K562 (cell line): Measurements from ENCODE around the gene MGAT4B. TPM values are rescaled to one million over a fixed set of nuclear protein-coding genes. Genes with fewer than 3 reads are reported as not detected.

Experiments
- ARID2 ChIP-seq: fragments of 450-650 bp; IDR thresholded peaks from 2 replicates; pipeline ENCODE4 v1.6.1; 2017; ENCODE audit warnings: antibody characterized with exemption, mild to moderate bottlenecking
- BMI1 ChIP-seq: fragments of 150-350 bp; IDR thresholded peaks from 2 replicates; pipeline ENCODE4 v1.6.1; 2014; ENCODE audit warnings: low read length
- CBX1 ChIP-seq: sonication (generic); IDR thresholded peaks from 2 replicates; pipeline ENCODE4 v1.6.1; 2016; ENCODE audit warnings: antibody characterized with exemption, low read depth, mild to moderate bottlenecking
- CC2D1A ChIP-seq: fragments of 450-650 bp; IDR thresholded peaks from 2 replicates; pipeline ENCODE4 v1.6.1; 2017; ENCODE audit warnings: mild to moderate bottlenecking
- CEBPB ChIP-seq: fragments of 450-650 bp; IDR thresholded peaks from 2 replicates; pipeline ENCODE4 v1.6.1; 2016; ENCODE audit warnings: missing genetic modification characterization, missing compliant biosample characterization
- DPF2 ChIP-seq: fragments of 450-650 bp; IDR thresholded peaks from 2 replicates; pipeline ENCODE4 v1.6.1; 2016
- HMG20B ChIP-seq: fragments of 250-450 bp; sonication (Bioruptor Pico); IDR thresholded peaks from 2 replicates; pipeline ENCODE4 v1.5.0; 2021; ENCODE audit warnings: mild to moderate bottlenecking
- MEF2A ChIP-seq: IDR thresholded peaks from 2 replicates; pipeline ENCODE4 v1.6.1; 2011; ENCODE audit warnings: low read depth, mild to moderate bottlenecking, low read length, moderate library complexity; ENCODE audit not compliant: control insufficient read depth
- RBM25 ChIP-seq: fragments of 200-400 bp; formaldehyde crosslinking; IDR thresholded peaks from 2 replicates; pipeline ENCODE4 v1.6.1; 2018; ENCODE audit warnings: low read length, low read depth, moderate library complexity; ENCODE audit not compliant: severe bottlenecking
- RFX5 ChIP-seq: IDR thresholded peaks from 2 replicates; pipeline ENCODE4 v1.6.1; 2011; ENCODE audit warnings: low read depth, mild to moderate bottlenecking, improper control_type of control experiment, low read length
- RFX7 ChIP-seq: fragments of 250-450 bp; sonication (Bioruptor Pico); IDR thresholded peaks from 2 replicates; pipeline ENCODE4 v1.5.1; 2021; ENCODE audit warnings: mild to moderate bottlenecking
- ZC3H4 ChIP-seq: sonication (generic); formaldehyde crosslinking; IDR thresholded peaks from 2 replicates; pipeline ENCODE4 v1.9.0; 2021; ENCODE audit warnings: missing genetic modification reagents, borderline replicate concordance
- ZFP1 ChIP-seq: fragments of 450-650 bp; formaldehyde crosslinking; IDR thresholded peaks from 2 replicates; pipeline ENCODE4 v1.4.0; 2020; ENCODE audit warnings: mild to moderate bottlenecking, mixed read lengths
- ZKSCAN8 ChIP-seq: fragments of 200-800 bp; sonication (Bioruptor generic); IDR thresholded peaks from 2 replicates; pipeline ENCODE4 v1.6.1; 2016; ENCODE audit warnings: missing genetic modification characterization, missing compliant biosample characterization
- ZNF197 ChIP-seq: fragments of 200-800 bp; sonication (Bioruptor generic); IDR thresholded peaks from 2 replicates; pipeline ENCODE4 v1.6.1; 2016; ENCODE audit warnings: low read depth, missing genetic modification characterization, missing compliant biosample characterization
- ZNF23 ChIP-seq: fragments of 250-450 bp; sonication (Bioruptor Pico); IDR thresholded peaks from 2 replicates; pipeline ENCODE4 v1.4.0; 2020; ENCODE audit warnings: mild to moderate bottlenecking
- polyA plus RNA-seq, 8 experiments: library from polyadenylated mRNA; depleted of rRNA in 4 of 8; stranded (reverse) in 5 of 8; unstranded in 3 of 8; fragments of >200 nt; fragmentation: Nextera tagmentation in 2 of 8; fragmentation: Illumina TruSeq in 1 of 8; extraction: Ambion mirVana in 2 of 8; extraction: Trizol in 1 of 8; gene quantifications; 2 replicates each; pipeline versions ENCODE4 v1.2.1 to v1.2.3, GENCODE V29; 2011 to 2014; ENCODE audit warnings: inconsistent platforms in 1 of 8, missing spikeins in 1 of 8
- total RNA-seq, 7 experiments: library from RNA; depleted of rRNA in 6 of 7; stranded (reverse); fragments of >200 nt in 6 of 7; fragmentation: Illumina TruSeq in 2 of 7; extraction: Trizol in 2 of 7; gene quantifications; 2 replicates each; pipeline versions ENCODE4 v1.2.1 to v1.2.3, GENCODE V29; 2011 to 2021; ENCODE audit warnings: low replicate concordance in 1 of 7
- TF ChIP-seq, protein P1 (sequence below): fragments of 150-350 bp; IDR thresholded peaks from 2 replicates; pipeline ENCODE4 v1.6.1; 2014; ENCODE audit warnings: low read depth, mild to moderate bottlenecking, low read length, borderline replicate concordance
- TF ChIP-seq, protein P2 (sequence below): sonication (generic); formaldehyde crosslinking; IDR thresholded peaks from 2 replicates; pipeline ENCODE4 v1.8.0; 2022; ENCODE audit warnings: mild to moderate bottlenecking, missing genetic modification reagents
- TF ChIP-seq, protein P3 (sequence below): fragments of 450-650 bp; formaldehyde crosslinking; IDR thresholded peaks from 2 replicates; pipeline ENCODE4 v1.4.0; 2022; ENCODE audit warnings: missing genetic modification characterization

The MGAT4B gene
- total and polyA plus RNA-seq, 9 of the 15 experiments (the other 6 are each of a cell fraction or from before 2014, with no cell fraction given): 0.34 to 133 (median 75.4) TPM

DNA sequence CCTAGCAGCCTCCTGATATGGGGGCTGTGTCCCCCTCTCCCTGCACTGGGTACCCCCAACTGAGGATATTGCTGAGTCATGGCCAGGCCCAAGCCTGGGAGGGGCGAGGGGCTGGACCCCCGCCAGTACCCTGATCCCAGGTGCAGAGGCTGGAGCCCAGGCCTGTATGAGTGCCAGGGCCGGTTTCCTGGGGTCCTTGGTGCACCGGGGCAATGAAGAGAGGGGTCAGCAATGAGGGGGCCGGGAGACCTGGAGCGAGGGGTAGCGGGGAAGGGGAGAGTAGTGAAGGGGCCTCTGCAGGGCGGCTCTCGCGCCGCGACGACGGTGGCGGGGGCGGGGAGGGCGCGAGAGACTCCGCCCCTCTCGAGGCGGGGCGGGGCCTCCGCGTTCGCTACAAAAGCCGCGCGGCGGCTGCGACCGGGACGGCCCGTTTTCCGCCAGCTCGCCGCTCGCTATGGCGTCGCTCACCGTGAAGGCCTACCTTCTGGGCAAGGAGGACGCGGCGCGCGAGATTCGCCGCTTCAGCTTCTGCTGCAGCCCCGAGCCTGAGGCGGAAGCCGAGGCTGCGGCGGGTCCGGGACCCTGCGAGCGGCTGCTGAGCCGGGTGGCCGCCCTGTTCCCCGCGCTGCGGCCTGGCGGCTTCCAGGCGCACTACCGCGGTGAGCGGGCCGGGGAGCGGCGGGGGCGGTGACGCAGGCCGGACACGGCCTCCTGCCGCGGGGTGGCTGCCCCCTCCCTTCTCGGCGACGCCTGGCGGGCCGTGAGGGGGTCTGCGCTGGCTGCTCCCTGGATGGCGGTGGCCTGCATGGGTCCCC lies 14.0 kb upstream of the MGAT4B start, which contains the start of gene SQSTM1 (continued):
- TF ChIP-seq, protein P1, sequence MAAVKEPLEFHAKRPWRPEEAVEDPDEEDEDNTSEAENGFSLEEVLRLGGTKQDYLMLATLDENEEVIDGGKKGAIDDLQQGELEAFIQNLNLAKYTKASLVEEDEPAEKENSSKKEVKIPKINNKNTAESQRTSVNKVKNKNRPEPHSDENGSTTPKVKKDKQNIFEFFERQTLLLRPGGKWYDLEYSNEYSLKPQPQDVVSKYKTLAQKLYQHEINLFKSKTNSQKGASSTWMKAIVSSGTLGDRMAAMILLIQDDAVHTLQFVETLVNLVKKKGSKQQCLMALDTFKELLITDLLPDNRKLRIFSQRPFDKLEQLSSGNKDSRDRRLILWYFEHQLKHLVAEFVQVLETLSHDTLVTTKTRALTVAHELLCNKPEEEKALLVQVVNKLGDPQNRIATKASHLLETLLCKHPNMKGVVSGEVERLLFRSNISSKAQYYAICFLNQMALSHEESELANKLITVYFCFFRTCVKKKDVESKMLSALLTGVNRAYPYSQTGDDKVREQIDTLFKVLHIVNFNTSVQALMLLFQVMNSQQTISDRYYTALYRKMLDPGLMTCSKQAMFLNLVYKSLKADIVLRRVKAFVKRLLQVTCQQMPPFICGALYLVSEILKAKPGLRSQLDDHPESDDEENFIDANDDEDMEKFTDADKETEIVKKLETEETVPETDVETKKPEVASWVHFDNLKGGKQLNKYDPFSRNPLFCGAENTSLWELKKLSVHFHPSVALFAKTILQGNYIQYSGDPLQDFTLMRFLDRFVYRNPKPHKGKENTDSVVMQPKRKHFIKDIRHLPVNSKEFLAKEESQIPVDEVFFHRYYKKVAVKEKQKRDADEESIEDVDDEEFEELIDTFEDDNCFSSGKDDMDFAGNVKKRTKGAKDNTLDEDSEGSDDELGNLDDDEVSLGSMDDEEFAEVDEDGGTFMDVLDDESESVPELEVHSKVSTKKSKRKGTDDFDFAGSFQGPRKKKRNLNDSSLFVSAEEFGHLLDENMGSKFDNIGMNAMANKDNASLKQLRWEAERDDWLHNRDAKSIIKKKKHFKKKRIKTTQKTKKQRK: no peak
- no peak for TF ChIP-seq ARID2
- no peak for TF ChIP-seq RBM25
- no peak for TF ChIP-seq HMG20B (CRISPR knock-in tag)
- no peak for TF ChIP-seq MEF2A
- no peak for TF ChIP-seq RFX5
- TF ChIP-seq, protein P2, sequence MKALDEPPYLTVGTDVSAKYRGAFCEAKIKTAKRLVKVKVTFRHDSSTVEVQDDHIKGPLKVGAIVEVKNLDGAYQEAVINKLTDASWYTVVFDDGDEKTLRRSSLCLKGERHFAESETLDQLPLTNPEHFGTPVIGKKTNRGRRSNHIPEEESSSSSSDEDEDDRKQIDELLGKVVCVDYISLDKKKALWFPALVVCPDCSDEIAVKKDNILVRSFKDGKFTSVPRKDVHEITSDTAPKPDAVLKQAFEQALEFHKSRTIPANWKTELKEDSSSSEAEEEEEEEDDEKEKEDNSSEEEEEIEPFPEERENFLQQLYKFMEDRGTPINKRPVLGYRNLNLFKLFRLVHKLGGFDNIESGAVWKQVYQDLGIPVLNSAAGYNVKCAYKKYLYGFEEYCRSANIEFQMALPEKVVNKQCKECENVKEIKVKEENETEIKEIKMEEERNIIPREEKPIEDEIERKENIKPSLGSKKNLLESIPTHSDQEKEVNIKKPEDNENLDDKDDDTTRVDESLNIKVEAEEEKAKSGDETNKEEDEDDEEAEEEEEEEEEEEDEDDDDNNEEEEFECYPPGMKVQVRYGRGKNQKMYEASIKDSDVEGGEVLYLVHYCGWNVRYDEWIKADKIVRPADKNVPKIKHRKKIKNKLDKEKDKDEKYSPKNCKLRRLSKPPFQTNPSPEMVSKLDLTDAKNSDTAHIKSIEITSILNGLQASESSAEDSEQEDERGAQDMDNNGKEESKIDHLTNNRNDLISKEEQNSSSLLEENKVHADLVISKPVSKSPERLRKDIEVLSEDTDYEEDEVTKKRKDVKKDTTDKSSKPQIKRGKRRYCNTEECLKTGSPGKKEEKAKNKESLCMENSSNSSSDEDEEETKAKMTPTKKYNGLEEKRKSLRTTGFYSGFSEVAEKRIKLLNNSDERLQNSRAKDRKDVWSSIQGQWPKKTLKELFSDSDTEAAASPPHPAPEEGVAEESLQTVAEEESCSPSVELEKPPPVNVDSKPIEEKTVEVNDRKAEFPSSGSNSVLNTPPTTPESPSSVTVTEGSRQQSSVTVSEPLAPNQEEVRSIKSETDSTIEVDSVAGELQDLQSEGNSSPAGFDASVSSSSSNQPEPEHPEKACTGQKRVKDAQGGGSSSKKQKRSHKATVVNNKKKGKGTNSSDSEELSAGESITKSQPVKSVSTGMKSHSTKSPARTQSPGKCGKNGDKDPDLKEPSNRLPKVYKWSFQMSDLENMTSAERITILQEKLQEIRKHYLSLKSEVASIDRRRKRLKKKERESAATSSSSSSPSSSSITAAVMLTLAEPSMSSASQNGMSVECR: no peak
- peak; percentile 79 for TF ChIP-seq DPF2
- TF ChIP-seq CC2D1A: no peak
- no peak for TF ChIP-seq RFX7 (CRISPR knock-in tag)
- no peak for TF ChIP-seq CEBPB (tag)
- peak; percentile 61; the same call in 1 of the 2 replicates for TF ChIP-seq CBX1
- TF ChIP-seq, protein P3, sequence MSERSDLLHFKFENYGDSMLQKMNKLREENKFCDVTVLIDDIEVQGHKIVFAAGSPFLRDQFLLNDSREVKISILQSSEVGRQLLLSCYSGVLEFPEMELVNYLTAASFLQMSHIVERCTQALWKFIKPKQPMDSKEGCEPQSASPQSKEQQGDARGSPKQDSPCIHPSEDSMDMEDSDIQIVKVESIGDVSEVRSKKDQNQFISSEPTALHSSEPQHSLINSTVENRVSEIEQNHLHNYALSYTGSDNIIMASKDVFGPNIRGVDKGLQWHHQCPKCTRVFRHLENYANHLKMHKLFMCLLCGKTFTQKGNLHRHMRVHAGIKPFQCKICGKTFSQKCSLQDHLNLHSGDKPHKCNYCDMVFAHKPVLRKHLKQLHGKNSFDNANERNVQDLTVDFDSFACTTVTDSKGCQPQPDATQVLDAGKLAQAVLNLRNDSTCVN: 0 out of 2 replicates have a peak, but pooled peaks have one; percentile 30
- TF ChIP-seq ZC3H4 (CRISPR knock-in tag): no peak; the same call in none of the 2 replicates
- TF ChIP-seq ZNF23: no peak
- no peak for TF ChIP-seq ZKSCAN8 (CRISPR knock-in tag)
- TF ChIP-seq ZNF197 (CRISPR knock-in tag): no peak
- TF ChIP-seq ZFP1 (CRISPR knock-in tag): no peak; the same call in 1 of the 2 replicates
- TF ChIP-seq BMI1: no peak
